GM23338 (cell line): ENCODE measurements around the gene RPS6KC1. TPM values are rescaled to one million over a fixed set of nuclear protein-coding genes. Genes with fewer than 3 reads are reported as not detected.

Experiments
- ATAC-seq: fragments of 200-7000 bp; cut with Tn5 transposase; 3 replicates; pipeline ENCODE4 v1.9.1; 2020
- DNase-seq: peaks from one replicate; pipeline ENCODE4 v3.0.0-alpha.2; 2015; ENCODE audit warnings: low spot score
- H2AFZ ChIP-seq: fragments of 200-600 bp; sonication (generic); 2 replicates; pipeline ENCODE4 v1.8.0; 2016; ENCODE audit warnings: antibody characterized with exemption, mild to moderate bottlenecking, moderate library complexity
- H3F3A ChIP-seq: fragments of 200-600 bp; sonication (generic); replicated peaks from 2 replicates; pipeline ENCODE4 v1.8.0; 2017; ENCODE audit warnings: antibody characterized with exemption, mixed run types, low read depth
- H3K27ac ChIP-seq: fragments of 200-600 bp; sonication (generic); 2 replicates; pipeline ENCODE4 v1.6.1; 2016; ENCODE audit warnings: low read depth
- H3K27me3 ChIP-seq: fragments of 200-600 bp; sonication (generic); 2 replicates; pipeline ENCODE4 v1.8.0; 2016; ENCODE audit warnings: mild to moderate bottlenecking, mixed run types, moderate library complexity; ENCODE audit not compliant: insufficient read depth
- H3K36me3 ChIP-seq: fragments of 200-600 bp; sonication (generic); 2 replicates; pipeline ENCODE4 v1.8.0; 2016; ENCODE audit warnings: mild to moderate bottlenecking; ENCODE audit not compliant: insufficient read depth
- H3K4me1 ChIP-seq: fragments of 200-600 bp; sonication (generic); 2 replicates; pipeline ENCODE4 v1.8.0; 2016; ENCODE audit warnings: mild to moderate bottlenecking, moderate library complexity; ENCODE audit not compliant: insufficient read depth
- H3K4me2 ChIP-seq: fragments of 200-600 bp; sonication (generic); 2 replicates; pipeline ENCODE4 v1.7.1; 2017; ENCODE audit warnings: mixed run types
- H3K4me3 ChIP-seq: fragments of 200-600 bp; sonication (generic); 2 replicates; pipeline ENCODE4 v1.6.1; 2016; ENCODE audit warnings: mixed run types
- H3K79me2 ChIP-seq: fragments of 200-600 bp; sonication (generic); replicated peaks from 2 replicates; pipeline ENCODE4 v1.8.0; 2017; ENCODE audit warnings: mild to moderate bottlenecking; ENCODE audit not compliant: insufficient read depth
- H3K9me2 ChIP-seq: fragments of 200-600 bp; sonication (generic); 2 replicates; pipeline ENCODE4 v1.8.0; 2017; ENCODE audit not compliant: insufficient read depth
- H4K20me1 ChIP-seq: fragments of 200-600 bp; sonication (generic); replicated peaks from 2 replicates; pipeline ENCODE4 v1.8.0; 2017; ENCODE audit warnings: mild to moderate bottlenecking; ENCODE audit not compliant: insufficient read depth
- H3K27ac Mint-ChIP-seq: 2 replicates; pipeline ENCODE4 v1.8.0; 2020; ENCODE audit warnings: inconsistent platforms, mild to moderate bottlenecking, moderate library complexity, mixed read lengths
- H3K27me3 Mint-ChIP-seq: 3 replicates; pipeline ENCODE4 v1.8.0; 2022; ENCODE audit warnings: low read depth, mild to moderate bottlenecking, moderate library complexity, mixed read lengths, inconsistent platforms; ENCODE audit not compliant: insufficient read depth, poor library complexity
- H3K36me3 Mint-ChIP-seq: 3 replicates; pipeline ENCODE4 v1.8.0; 2021; ENCODE audit warnings: low read depth, mild to moderate bottlenecking, inconsistent platforms, moderate library complexity, mixed read lengths
- H3K4me1 Mint-ChIP-seq: 3 replicates; pipeline ENCODE4 v1.8.0; 2020; ENCODE audit warnings: mild to moderate bottlenecking, inconsistent platforms, mixed read lengths
- H3K4me3 Mint-ChIP-seq: 3 replicates; pipeline ENCODE4 v1.8.0; 2021; ENCODE audit warnings: moderate library complexity, mild to moderate bottlenecking, inconsistent platforms, mixed read lengths
- H3K9me3 Mint-ChIP-seq: 3 replicates; pipeline ENCODE4 v1.8.0; 2020; ENCODE audit warnings: moderate library complexity, mild to moderate bottlenecking, inconsistent platforms, mixed read lengths
- ETS1 ChIP-seq: IDR thresholded peaks from 2 replicates; pipeline ENCODE4 v1.6.1; 2016; ENCODE audit warnings: antibody characterized with exemption
- JUNB ChIP-seq: IDR thresholded peaks from one replicate; pipeline ENCODE4 v1.6.1; 2016; ENCODE audit warnings: antibody characterized with exemption; ENCODE audit not compliant: unreplicated experiment
- NANOG ChIP-seq: IDR thresholded peaks from 2 replicates; pipeline ENCODE4 v1.6.1; 2016; ENCODE audit warnings: antibody characterized with exemption, borderline replicate concordance
- ZNF114 ChIP-seq: fragments of 250-450 bp; sonication (Bioruptor Pico); IDR thresholded peaks from 2 replicates; pipeline ENCODE4 v1.5.0; 2020; ENCODE audit warnings: mild to moderate bottlenecking, moderate library complexity
- ZNF331 ChIP-seq: fragments of 250-450 bp; sonication (Bioruptor Pico); IDR thresholded peaks from 2 replicates; pipeline ENCODE4 v1.5.0; 2020; ENCODE audit warnings: low read depth, mild to moderate bottlenecking, moderate library complexity
- polyA plus RNA-seq: library from polyadenylated mRNA; unstranded; fragments of >200 nt; fragmentation: Nextera tagmentation; extraction: Ambion mirVana; gene quantifications from 2 replicates; pipeline ENCODE4 v1.2.1, GENCODE V29; 2016
- total RNA-seq: library from RNA; depleted of rRNA; stranded (reverse); fragments of >200 nt; shearing (Covaris generic); gene quantifications from 2 replicates; pipeline ENCODE4 v1.2.3, GENCODE V29; 2014
- TF ChIP-seq, protein P1 (sequence below), 2 experiments: fragments of 200-600 bp in 1 of 2; sonication (generic) in 1 of 2; conservative IDR thresholded peaks; 2 replicates each; pipeline versions ENCODE4 v1.5.1 to v1.6.1; 2016 to 2017; ENCODE audit warnings: antibody characterized with exemption in 2 of 2, low read depth in 2 of 2, mild to moderate bottlenecking in 2 of 2, moderate library complexity in 1 of 2
- TF ChIP-seq, protein P2 (sequence below): fragments of 250-450 bp; sonication (Bioruptor Pico); IDR thresholded peaks from 2 replicates; pipeline ENCODE4 v1.5.0; 2020; ENCODE audit warnings: mild to moderate bottlenecking, moderate library complexity

RPS6KC1 gene
- total and polyA plus RNA-seq, 2 experiments from 2014 or later = 7.9 to 24.9 TPM

DNA sequence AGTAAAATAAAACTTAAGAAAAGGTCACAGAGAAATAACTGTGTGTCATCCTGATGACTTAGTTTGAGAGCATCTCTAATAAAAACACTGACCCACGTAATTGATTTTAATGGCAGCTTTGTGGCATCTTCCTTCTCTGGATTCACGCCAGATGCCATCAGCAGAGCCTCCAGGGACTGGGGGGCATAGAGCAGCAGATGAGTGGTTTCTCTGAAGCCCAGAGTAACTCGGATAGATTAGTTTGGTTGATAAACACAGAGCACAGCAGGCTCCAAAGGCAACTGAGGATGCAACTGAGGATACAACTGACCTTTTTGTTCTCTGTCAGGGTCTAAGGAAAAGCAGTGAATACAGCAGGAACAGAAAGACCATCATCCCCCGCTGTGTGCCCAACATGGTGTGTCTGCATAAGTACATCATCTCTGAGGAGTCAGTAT is 180.8 kb downstream of the RPS6KC1 start:
- 0 out of 2 replicates have a peak overlapping the region, but pooled peaks have one; percentile 19 for H3K4me2 ChIP-seq
- H3K4me1 ChIP-seq = peaks cover 8% of the 10 kb centered on the region
- H3K27ac Mint-ChIP-seq = no peak overlapping the region
- H3K9me3 Mint-ChIP-seq = no peaks in the 10 kb centered on the region
- no peaks in the 10 kb centered on the region for H4K20me1 ChIP-seq
- H3K36me3 Mint-ChIP-seq = no peaks in the 10 kb centered on the region
- H3K79me2 ChIP-seq = no peaks in the 10 kb centered on the region
- peak overlapping the region; percentile 36; the same call in 2 of the 3 replicates for H3K4me3 Mint-ChIP-seq
- no peak for TF ChIP-seq JUNB
- no peak for TF ChIP-seq ZNF331 (CRISPR knock-in tag)
- TF ChIP-seq ETS1 = no peak
- TF ChIP-seq, protein P1, sequence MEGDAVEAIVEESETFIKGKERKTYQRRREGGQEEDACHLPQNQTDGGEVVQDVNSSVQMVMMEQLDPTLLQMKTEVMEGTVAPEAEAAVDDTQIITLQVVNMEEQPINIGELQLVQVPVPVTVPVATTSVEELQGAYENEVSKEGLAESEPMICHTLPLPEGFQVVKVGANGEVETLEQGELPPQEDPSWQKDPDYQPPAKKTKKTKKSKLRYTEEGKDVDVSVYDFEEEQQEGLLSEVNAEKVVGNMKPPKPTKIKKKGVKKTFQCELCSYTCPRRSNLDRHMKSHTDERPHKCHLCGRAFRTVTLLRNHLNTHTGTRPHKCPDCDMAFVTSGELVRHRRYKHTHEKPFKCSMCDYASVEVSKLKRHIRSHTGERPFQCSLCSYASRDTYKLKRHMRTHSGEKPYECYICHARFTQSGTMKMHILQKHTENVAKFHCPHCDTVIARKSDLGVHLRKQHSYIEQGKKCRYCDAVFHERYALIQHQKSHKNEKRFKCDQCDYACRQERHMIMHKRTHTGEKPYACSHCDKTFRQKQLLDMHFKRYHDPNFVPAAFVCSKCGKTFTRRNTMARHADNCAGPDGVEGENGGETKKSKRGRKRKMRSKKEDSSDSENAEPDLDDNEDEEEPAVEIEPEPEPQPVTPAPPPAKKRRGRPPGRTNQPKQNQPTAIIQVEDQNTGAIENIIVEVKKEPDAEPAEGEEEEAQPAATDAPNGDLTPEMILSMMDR (conservative IDR thresholded peaks at IDR 0.05; ENCODE audit: low read depth in 2 of 2) = no peak
- TF ChIP-seq, protein P2, sequence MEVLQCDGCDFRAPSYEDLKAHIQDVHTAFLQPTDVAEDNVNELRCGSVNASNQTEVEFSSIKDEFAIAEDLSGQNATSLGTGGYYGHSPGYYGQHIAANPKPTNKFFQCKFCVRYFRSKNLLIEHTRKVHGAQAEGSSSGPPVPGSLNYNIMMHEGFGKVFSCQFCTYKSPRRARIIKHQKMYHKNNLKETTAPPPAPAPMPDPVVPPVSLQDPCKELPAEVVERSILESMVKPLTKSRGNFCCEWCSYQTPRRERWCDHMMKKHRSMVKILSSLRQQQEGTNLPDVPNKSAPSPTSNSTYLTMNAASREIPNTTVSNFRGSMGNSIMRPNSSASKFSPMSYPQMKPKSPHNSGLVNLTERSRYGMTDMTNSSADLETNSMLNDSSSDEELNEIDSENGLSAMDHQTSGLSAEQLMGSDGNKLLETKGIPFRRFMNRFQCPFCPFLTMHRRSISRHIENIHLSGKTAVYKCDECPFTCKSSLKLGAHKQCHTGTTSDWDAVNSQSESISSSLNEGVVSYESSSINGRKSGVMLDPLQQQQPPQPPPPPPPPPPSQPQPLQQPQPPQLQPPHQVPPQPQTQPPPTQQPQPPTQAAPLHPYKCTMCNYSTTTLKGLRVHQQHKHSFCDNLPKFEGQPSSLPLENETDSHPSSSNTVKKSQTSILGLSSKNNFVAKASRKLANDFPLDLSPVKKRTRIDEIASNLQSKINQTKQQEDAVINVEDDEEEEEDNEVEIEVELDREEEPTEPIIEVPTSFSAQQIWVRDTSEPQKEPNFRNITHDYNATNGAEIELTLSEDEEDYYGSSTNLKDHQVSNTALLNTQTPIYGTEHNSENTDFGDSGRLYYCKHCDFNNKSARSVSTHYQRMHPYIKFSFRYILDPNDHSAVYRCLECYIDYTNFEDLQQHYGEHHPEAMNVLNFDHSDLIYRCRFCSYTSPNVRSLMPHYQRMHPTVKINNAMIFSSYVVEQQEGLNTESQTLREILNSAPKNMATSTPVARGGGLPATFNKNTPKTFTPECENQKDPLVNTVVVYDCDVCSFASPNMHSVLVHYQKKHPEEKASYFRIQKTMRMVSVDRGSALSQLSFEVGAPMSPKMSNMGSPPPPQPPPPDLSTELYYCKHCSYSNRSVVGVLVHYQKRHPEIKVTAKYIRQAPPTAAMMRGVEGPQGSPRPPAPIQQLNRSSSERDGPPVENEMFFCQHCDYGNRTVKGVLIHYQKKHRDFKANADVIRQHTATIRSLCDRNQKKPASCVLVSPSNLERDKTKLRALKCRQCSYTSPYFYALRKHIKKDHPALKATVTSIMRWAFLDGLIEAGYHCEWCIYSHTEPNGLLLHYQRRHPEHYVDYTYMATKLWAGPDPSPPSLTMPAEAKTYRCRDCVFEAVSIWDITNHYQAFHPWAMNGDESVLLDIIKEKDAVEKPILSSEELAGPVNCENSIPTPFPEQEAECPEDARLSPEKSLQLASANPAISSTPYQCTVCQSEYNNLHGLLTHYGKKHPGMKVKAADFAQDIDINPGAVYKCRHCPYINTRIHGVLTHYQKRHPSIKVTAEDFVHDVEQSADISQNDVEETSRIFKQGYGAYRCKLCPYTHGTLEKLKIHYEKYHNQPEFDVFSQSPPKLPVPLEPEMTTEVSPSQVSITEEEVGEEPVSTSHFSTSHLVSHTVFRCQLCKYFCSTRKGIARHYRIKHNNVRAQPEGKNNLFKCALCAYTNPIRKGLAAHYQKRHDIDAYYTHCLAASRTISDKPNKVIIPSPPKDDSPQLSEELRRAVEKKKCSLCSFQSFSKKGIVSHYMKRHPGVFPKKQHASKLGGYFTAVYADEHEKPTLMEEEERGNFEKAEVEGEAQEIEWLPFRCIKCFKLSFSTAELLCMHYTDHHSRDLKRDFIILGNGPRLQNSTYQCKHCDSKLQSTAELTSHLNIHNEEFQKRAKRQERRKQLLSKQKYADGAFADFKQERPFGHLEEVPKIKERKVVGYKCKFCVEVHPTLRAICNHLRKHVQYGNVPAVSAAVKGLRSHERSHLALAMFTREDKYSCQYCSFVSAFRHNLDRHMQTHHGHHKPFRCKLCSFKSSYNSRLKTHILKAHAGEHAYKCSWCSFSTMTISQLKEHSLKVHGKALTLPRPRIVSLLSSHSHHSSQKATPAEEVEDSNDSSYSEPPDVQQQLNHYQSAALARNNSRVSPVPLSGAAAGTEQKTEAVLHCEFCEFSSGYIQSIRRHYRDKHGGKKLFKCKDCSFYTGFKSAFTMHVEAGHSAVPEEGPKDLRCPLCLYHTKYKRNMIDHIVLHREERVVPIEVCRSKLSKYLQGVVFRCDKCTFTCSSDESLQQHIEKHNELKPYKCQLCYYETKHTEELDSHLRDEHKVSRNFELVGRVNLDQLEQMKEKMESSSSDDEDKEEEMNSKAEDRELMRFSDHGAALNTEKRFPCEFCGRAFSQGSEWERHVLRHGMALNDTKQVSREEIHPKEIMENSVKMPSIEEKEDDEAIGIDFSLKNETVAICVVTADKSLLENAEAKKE = no peak
- peak; percentile 15; the same call in 1 of the 2 replicates for TF ChIP-seq NANOG
- no peak for TF ChIP-seq ZNF114 (CRISPR knock-in tag)
- DNase-seq = peak; percentile 79
- H3K9me2 ChIP-seq = no peaks in the 10 kb centered on the region
- peak; percentile 99 for ATAC-seq
- H3K4me3 ChIP-seq = no peak overlapping the region
- H3F3A ChIP-seq = no peaks in the 10 kb centered on the region
- no peak overlapping the region for H3K27ac ChIP-seq
- no peaks in the 10 kb centered on the region for H3K27me3 ChIP-seq
- peaks cover 6% of the 10 kb centered on the region for H3K27me3 Mint-ChIP-seq
- H3K36me3 ChIP-seq = no peaks in the 10 kb centered on the region
- no peak overlapping the region for H2AFZ ChIP-seq
- peaks cover 26% of the 10 kb centered on the region for H3K4me1 Mint-ChIP-seq
